Measurements from ENCODE around the gene BRF1.

GRCh38 chr14:105305791-105306190 lies 5.0 kb upstream of the BRF1 start:
- TF ChIP-seq CTCF (conservative IDR thresholded peaks at IDR 0.05 in 1 of 2, IDR thresholded peaks at IDR 0.05 in 1 of 2; ENCODE audit: low read depth in 1 of 2, low read length in 2 of 2) (no peak), EZH2 (IDR thresholded peaks at IDR 0.05; ENCODE audit: low read length, missing control alignments) (no peak)

Measured in fibroblast of lung (primary cell).